ENCODE data around the gene ALK.

The ALK gene

DNA sequence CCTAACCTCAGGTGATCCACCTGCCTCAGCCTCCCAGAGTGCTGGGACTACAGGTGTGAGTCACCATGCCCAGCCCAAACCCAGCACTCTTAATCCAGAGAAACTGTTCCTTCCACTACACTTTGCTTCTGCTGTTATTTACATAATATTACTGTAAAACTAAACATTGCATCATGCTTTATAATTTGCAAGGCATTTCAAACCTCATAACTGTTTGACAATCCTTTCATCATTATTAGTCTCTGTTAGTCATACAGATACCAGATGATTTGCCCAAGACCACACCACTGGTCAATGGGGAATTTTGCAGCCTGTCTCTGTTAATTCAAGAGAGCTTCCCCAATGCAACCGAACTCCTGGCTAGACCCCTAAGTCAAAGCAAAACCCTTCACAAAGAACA is 338.3 kb downstream of the ALK start:
- no peak overlapping the region for H3K9ac ChIP-seq (ENCODE audit: low read length)
- peaks cover 4% of the 10 kb centered on the region for H3K4me1 ChIP-seq (ENCODE audit: control insufficient read depth, low read depth, low read length)
- no peaks in the 10 kb centered on the region for H3K36me3 ChIP-seq (ENCODE audit: control insufficient read depth, low read depth, low read length)
- H3K4me3 ChIP-seq (ENCODE audit: low read length), result no peak overlapping the region
- H3K27me3 ChIP-seq (ENCODE audit: control insufficient read depth, insufficient read depth, low read length), result no peaks in the 10 kb centered on the region
- H3K9me3 ChIP-seq (ENCODE audit: control insufficient read depth, low read depth, low read length), result no peaks in the 10 kb centered on the region
- H3K27ac ChIP-seq (ENCODE audit: low read length), result no peak overlapping the region

DNA sequence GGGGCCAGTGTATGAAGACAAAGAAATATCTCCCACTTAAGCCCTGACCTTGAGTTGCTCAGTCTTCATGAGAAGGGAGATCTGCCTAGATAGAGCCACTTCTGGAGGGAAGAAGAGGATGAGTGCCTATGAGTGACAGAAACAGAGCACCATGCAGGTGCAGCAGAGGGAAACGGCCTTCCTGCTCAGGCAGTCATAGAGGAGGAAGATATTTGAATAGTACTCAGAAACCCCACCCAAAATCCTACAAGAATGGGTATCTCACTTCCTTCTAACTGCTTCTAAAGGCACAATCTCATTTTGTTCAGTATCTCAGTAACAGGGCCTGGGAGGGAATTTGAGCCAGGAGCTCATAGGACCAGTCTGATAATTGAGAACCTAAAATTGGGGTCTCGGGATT is 339.3 kb downstream of the ALK start:
- Histone ChIP-seq H3K9ac (ENCODE audit: low read length) (no peak overlapping the region), H3K27ac (ENCODE audit: low read length) (no peak overlapping the region), H3K4me1 (ENCODE audit: control insufficient read depth, low read depth, low read length) (peaks cover 3% of the 10 kb centered on the region), H3K4me3 (ENCODE audit: low read length) (no peak overlapping the region), H3K9me3 (ENCODE audit: control insufficient read depth, low read depth, low read length) (no peaks in the 10 kb centered on the region), H3K36me3 (ENCODE audit: control insufficient read depth, low read depth, low read length) (no peaks in the 10 kb centered on the region), H3K27me3 (ENCODE audit: control insufficient read depth, insufficient read depth, low read length) (no peaks in the 10 kb centered on the region)

DNA sequence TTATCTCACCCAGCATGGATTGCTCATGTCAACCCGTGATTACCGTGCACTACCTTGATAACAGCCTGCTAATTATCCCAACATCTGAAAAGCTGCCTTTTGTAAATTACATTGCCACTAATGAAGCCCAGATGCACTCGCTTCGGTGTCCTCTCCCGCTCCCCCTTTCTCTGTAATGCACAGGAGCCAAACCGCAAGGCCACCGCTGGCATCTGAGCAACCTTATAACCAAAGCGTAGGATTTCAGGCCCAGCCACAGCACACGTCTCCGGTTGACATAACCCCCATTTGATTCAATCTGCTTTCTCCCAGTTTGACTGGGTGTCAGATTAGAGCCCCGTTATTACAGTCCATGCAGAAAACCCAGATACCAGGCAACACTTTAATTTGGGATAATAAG is 341.2 kb downstream of the ALK start:
- H3K27me3 ChIP-seq (ENCODE audit: control insufficient read depth, insufficient read depth, low read length), result no peaks in the 10 kb centered on the region
- no peak overlapping the region for H3K4me3 ChIP-seq (ENCODE audit: low read length)
- H3K27ac ChIP-seq (ENCODE audit: low read length), result no peak overlapping the region

DNA sequence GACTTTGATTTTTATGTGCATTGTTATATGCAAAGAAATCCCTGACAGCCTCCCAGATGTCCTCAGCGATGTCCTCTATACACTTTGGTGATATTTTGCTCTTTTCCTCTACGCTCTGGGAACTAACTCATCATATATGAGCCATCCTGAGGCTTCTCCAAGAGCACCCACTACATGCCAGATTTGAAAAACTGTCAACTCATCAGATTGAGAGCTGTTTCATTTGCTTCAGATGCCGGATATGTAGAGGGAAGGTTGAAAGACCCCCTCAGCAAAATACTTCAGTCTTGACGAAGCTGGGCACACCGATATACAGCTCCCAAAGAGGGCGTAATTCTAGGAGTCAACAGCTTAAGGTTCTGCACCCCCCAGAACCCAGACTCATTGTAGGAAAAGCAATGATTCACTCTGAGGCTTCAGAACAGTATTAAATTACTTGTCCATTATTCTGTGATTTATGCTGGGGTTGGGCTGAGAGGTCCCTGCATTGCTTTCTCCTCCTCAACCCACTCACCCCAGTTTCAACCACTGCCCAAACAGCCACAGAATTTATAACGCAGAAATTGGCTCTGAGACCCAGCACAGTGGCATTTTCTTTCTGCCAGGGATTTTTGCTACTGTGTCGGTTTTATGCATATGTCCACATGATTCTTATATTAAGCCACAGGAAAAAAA is 341.8 kb downstream of the ALK start:
- no peaks in the 10 kb centered on the region for H3K27me3 ChIP-seq (ENCODE audit: control insufficient read depth, insufficient read depth, low read length)
- H3K9me3 ChIP-seq (ENCODE audit: control insufficient read depth, low read depth, low read length), result no peaks in the 10 kb centered on the region
- no peaks in the 10 kb centered on the region for H3K4me1 ChIP-seq (ENCODE audit: control insufficient read depth, low read depth, low read length)

More for the DNA sequence above, 341.2 kb downstream of the ALK start:
- Histone ChIP-seq H3K9ac (ENCODE audit: low read length) (no peak overlapping the region), H3K9me3 (ENCODE audit: control insufficient read depth, low read depth, low read length) (no peaks in the 10 kb centered on the region), H3K36me3 (ENCODE audit: control insufficient read depth, low read depth, low read length) (no peaks in the 10 kb centered on the region), H3K4me1 (ENCODE audit: control insufficient read depth, low read depth, low read length) (no peaks in the 10 kb centered on the region)

DNA sequence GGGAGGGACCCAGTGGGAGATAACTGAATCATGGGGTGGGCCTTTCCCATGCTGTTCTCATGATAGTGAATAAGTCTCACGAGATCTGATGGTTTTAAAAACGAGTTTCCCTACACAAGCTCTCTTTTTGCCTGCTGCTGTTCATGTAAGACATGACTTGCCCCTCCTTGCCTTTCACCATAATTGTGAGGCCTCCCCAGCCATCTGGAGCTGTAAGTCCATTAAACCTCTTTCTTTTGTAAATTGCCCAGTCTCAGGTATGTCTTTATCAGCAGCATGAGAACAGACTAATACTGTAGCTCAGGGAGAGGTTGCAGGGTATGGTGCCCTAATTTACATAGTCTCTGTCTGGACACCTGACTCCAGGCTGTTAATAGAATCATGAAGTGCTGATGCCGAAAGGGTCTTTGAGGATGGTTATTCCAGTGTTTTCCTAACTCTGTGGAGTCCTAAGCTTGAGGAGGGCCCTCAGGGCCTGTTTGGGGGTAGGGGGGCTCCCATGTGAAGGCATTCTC is 343.2 kb downstream of the ALK start:
- no peaks in the 10 kb centered on the region for H3K27me3 ChIP-seq (ENCODE audit: control insufficient read depth, insufficient read depth, low read length)

More for the DNA sequence above, 341.8 kb downstream of the ALK start:
- no peak overlapping the region for H3K9ac ChIP-seq (ENCODE audit: low read length)
- no peak overlapping the region for H3K4me3 ChIP-seq (ENCODE audit: low read length)
- no peaks in the 10 kb centered on the region for H3K36me3 ChIP-seq (ENCODE audit: control insufficient read depth, low read depth, low read length)
- no peak overlapping the region for H3K27ac ChIP-seq (ENCODE audit: low read length)

DNA sequence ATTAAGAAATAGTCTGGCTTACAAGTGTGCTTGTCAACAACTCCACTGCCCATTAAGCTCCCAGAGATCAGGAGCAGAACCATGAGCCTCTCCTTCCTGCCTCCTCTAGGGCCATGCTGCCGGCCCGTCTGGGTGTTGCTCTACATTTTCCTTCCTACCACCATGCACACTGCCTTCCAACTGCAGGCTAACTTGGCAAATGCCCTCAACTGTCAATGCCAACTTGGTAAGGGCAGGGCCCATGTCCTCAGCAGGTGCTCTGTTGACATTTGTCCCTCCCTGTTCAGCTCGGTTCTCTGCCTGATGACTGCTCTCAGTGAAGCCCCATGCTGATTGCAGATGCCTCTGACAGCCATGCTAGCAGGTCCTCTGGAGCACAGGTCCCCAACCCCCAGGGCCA is 345.2 kb downstream of the ALK start:
- Histone ChIP-seq H3K9ac (ENCODE audit: low read length) (no peak overlapping the region), H3K36me3 (ENCODE audit: control insufficient read depth, low read depth, low read length) (no peaks in the 10 kb centered on the region), H3K4me1 (ENCODE audit: control insufficient read depth, low read depth, low read length) (no peaks in the 10 kb centered on the region), H3K4me3 (ENCODE audit: low read length) (no peak overlapping the region), H3K27me3 (ENCODE audit: control insufficient read depth, insufficient read depth, low read length) (no peaks in the 10 kb centered on the region), H3K9me3 (ENCODE audit: control insufficient read depth, low read depth, low read length) (no peaks in the 10 kb centered on the region), H3K27ac (ENCODE audit: low read length) (no peak overlapping the region)

More for the DNA sequence above, 343.2 kb downstream of the ALK start:
- H3K4me3 ChIP-seq (ENCODE audit: low read length), result no peak overlapping the region
- H3K4me1 ChIP-seq (ENCODE audit: control insufficient read depth, low read depth, low read length), result no peaks in the 10 kb centered on the region
- no peaks in the 10 kb centered on the region for H3K36me3 ChIP-seq (ENCODE audit: control insufficient read depth, low read depth, low read length)
- H3K9me3 ChIP-seq (ENCODE audit: control insufficient read depth, low read depth, low read length), result no peaks in the 10 kb centered on the region
- H3K27ac ChIP-seq (ENCODE audit: low read length), result no peak overlapping the region
- no peak overlapping the region for H3K9ac ChIP-seq (ENCODE audit: low read length)

DNA sequence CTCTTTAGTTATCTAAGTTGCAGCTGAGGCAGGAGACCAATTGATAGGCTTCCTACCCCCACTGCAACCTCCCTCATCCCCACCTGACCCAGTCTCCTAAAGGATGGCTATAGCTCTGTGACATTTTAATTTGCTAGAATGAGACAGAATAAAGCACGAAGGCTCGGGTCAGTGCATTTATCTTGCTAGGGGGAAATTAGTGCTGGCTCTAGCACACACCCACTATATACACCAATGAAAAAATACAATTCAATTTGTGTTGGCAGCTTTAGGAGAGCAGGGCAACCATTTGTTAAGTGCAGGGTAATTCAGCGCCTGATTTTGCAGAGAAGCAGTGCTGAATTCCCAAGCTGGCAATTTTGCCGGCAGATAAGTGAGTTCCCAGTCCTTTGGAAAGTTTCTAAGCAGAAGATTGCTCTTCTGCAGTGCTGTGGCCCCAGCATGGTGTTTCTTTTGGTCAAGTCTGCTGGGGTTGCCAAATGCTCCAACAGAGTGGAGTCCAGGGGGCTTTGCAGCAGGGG is 346.0 kb downstream of the ALK start:
- Histone ChIP-seq H3K9ac (ENCODE audit: low read length) (no peak overlapping the region), H3K9me3 (ENCODE audit: control insufficient read depth, low read depth, low read length) (no peaks in the 10 kb centered on the region), H3K27me3 (ENCODE audit: control insufficient read depth, insufficient read depth, low read length) (no peaks in the 10 kb centered on the region), H3K27ac (ENCODE audit: low read length) (no peak overlapping the region), H3K4me3 (ENCODE audit: low read length) (no peak overlapping the region), H3K4me1 (ENCODE audit: control insufficient read depth, low read depth, low read length) (no peaks in the 10 kb centered on the region), H3K36me3 (ENCODE audit: control insufficient read depth, low read depth, low read length) (no peaks in the 10 kb centered on the region)

DNA sequence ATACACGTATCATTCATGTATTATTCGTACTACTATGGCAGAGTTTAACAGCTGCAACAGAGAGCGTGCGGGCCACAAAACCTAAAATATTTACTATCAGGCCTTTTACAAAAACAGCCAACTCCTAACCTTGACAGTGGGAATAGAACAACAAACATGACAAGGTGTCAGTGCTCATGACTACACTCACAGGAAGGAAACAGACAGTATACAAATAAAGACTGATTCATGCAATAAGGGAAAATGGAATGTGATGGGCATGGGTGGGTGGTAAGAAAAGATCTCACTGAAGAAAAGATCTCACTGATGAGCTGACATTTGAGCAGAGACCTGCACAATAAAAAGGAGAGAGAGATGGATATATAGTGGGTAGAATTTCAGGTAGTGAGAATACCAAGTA is 347.8 kb downstream of the ALK start:
- no peaks in the 10 kb centered on the region for H3K9me3 ChIP-seq (ENCODE audit: control insufficient read depth, low read depth, low read length)
- no peak overlapping the region for H3K4me3 ChIP-seq (ENCODE audit: low read length)
- no peaks in the 10 kb centered on the region for H3K4me1 ChIP-seq (ENCODE audit: control insufficient read depth, low read depth, low read length)
- no peak overlapping the region for H3K27ac ChIP-seq (ENCODE audit: low read length)
- H3K27me3 ChIP-seq (ENCODE audit: control insufficient read depth, insufficient read depth, low read length), result no peaks in the 10 kb centered on the region
- H3K36me3 ChIP-seq (ENCODE audit: control insufficient read depth, low read depth, low read length), result no peaks in the 10 kb centered on the region
- H3K9ac ChIP-seq (ENCODE audit: low read length), result no peak overlapping the region

DNA sequence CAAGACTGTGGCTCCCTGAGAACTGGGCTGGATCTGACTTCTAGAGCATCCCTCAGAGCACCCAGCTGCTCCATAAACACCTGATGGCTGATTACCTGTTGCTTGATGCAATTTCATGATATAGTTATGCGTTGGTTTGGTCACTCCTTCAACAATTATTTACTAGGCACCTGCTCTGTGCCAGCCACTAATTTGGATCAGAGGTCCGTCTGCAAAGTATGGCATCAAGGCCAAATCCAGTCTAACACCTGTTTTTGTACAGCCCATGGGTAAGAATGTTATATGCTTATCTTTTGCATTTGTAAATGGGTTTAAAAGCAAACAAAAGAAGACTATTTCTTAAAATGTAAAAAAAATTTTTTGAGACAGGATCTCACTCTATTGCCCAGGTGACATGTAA is 348.2 kb downstream of the ALK start:
- no peaks in the 10 kb centered on the region for H3K36me3 ChIP-seq (ENCODE audit: control insufficient read depth, low read depth, low read length)
- H3K27me3 ChIP-seq (ENCODE audit: control insufficient read depth, insufficient read depth, low read length), result no peaks in the 10 kb centered on the region
- no peaks in the 10 kb centered on the region for H3K9me3 ChIP-seq (ENCODE audit: control insufficient read depth, low read depth, low read length)
- no peaks in the 10 kb centered on the region for H3K4me1 ChIP-seq (ENCODE audit: control insufficient read depth, low read depth, low read length)
- no peak overlapping the region for H3K9ac ChIP-seq (ENCODE audit: low read length)
- H3K27ac ChIP-seq (ENCODE audit: low read length), result no peak overlapping the region
- no peak overlapping the region for H3K4me3 ChIP-seq (ENCODE audit: low read length)

DNA sequence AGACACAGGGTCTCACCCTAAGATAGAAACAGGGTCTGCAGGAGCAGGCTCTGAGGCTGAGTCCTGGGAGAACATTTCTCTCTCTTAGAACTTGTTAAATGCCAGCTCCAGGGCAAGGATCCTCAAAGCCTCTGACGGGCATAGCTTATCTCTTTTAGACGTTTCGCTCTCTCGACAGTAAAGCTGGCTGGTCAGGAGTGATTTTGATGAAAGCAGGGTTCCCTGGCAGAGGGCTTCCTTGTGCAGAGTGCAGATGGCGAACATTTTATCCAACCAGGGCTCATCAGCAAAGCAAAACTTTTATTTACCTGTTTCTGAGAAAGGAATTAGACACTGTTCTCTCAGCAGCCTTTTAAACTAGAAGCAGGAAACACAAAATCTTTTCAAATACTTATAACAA is 350.8 kb downstream of the ALK start:
- Histone ChIP-seq H3K36me3 (ENCODE audit: control insufficient read depth, low read depth, low read length) (no peaks in the 10 kb centered on the region), H3K27ac (ENCODE audit: low read length) (no peak overlapping the region), H3K27me3 (ENCODE audit: control insufficient read depth, insufficient read depth, low read length) (no peaks in the 10 kb centered on the region), H3K9ac (ENCODE audit: low read length) (no peak overlapping the region), H3K9me3 (ENCODE audit: control insufficient read depth, low read depth, low read length) (no peaks in the 10 kb centered on the region), H3K4me3 (ENCODE audit: low read length) (no peak overlapping the region), H3K4me1 (ENCODE audit: control insufficient read depth, low read depth, low read length) (no peaks in the 10 kb centered on the region)

DNA sequence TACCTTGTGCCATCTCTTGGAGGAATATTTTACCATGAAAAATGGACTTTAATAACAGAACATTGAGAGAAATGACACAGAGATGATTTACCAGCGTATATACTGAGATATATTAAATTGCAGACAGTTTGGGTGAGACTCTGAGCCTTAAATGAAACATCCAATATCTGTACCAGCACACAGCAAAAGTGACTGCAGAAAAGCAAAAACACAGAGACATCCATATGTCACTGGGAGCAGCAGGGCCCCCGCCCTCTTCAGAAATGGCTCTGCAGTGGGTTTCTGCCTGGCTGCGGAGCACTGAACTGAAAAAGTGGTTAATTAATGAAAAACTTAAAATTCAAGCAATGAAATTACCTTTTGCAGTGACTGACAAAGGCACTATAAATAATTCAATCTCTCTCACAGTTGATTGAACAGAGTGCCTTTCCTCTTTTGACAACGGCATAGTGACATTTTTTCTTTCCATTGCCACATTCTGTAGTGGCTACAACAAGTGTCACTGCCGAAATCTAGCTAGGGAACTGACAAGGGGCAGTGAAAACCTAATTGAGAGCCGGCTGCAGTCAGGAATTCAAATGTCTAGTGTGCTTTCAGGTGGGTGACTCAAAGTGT is 353.4 kb downstream of the ALK start:
- H3K27me3 ChIP-seq (ENCODE audit: control insufficient read depth, insufficient read depth, low read length), result no peaks in the 10 kb centered on the region
- no peak overlapping the region for H3K27ac ChIP-seq (ENCODE audit: low read length)
- H3K4me1 ChIP-seq (ENCODE audit: control insufficient read depth, low read depth, low read length), result no peaks in the 10 kb centered on the region
- H3K9me3 ChIP-seq (ENCODE audit: control insufficient read depth, low read depth, low read length), result no peaks in the 10 kb centered on the region
- H3K4me3 ChIP-seq (ENCODE audit: low read length), result no peak overlapping the region
- no peaks in the 10 kb centered on the region for H3K36me3 ChIP-seq (ENCODE audit: control insufficient read depth, low read depth, low read length)
- no peak overlapping the region for H3K9ac ChIP-seq (ENCODE audit: low read length)

DNA sequence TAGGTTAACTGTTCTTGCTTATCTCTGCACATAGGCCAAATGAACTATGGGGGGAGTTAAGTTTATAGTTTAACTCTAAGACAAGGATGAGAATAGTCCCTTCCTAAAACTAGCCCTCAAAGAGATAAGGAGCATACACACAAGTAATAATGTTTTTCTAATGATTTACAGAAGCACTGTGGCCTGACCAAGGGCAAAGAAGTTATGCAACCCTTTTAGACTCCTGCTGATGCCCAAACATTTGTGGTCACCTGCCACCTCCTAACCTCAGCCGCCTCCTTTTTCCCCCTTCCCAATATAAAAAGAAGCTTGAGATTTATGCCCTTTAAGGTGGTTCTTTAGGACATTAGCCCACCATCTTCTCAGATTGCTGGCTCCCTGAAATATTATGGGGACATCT is 357.7 kb downstream of the ALK start:
- no peaks in the 10 kb centered on the region for H3K36me3 ChIP-seq (ENCODE audit: control insufficient read depth, low read depth, low read length)
- H3K4me1 ChIP-seq (ENCODE audit: control insufficient read depth, low read depth, low read length), result no peaks in the 10 kb centered on the region
- no peak overlapping the region for H3K4me3 ChIP-seq (ENCODE audit: low read length)
- H3K27ac ChIP-seq (ENCODE audit: low read length), result no peak overlapping the region
- no peaks in the 10 kb centered on the region for H3K9me3 ChIP-seq (ENCODE audit: control insufficient read depth, low read depth, low read length)
- H3K9ac ChIP-seq (ENCODE audit: low read length), result no peak overlapping the region
- no peaks in the 10 kb centered on the region for H3K27me3 ChIP-seq (ENCODE audit: control insufficient read depth, insufficient read depth, low read length)

Data from iPS-18a (cell line).